SK-N-SH treated with all-trans-retinoic acid at 6 μM for 48 hours (cell line): ENCODE measurements around the gene PCNA.

ENCODE experiments used
- ARNTL ChIP-seq: fragments of 450-650 bp; formaldehyde crosslinking; IDR thresholded peaks from 2 replicates; pipeline ENCODE4 v1.5.0; 2020; ENCODE audit warnings: low read depth, mild to moderate bottlenecking, moderate library complexity, borderline replicate concordance
- PPARA ChIP-seq: fragments of 250-450 bp; sonication (Bioruptor Pico); IDR thresholded peaks from 2 replicates; pipeline ENCODE4 v1.5.0; 2020; ENCODE audit warnings: mild to moderate bottlenecking, borderline replicate concordance
- RARB ChIP-seq: fragments of 250-450 bp; sonication (Bioruptor Pico); IDR thresholded peaks from 2 replicates; pipeline ENCODE4 v1.8.0; 2021; ENCODE audit warnings: mild to moderate bottlenecking, moderate library complexity
- TCF4 ChIP-seq: fragments of 250-450 bp; sonication (Bioruptor Pico); IDR thresholded peaks from 2 replicates; pipeline ENCODE4 v1.8.0; 2021; ENCODE audit warnings: mild to moderate bottlenecking, moderate library complexity, borderline replicate concordance
- ZFP3 ChIP-seq: fragments of 250-450 bp; sonication (Bioruptor Pico); IDR thresholded peaks from 2 replicates; pipeline ENCODE4 v1.5.0; 2020; ENCODE audit warnings: mild to moderate bottlenecking, moderate library complexity
- ZFP30 ChIP-seq: fragments of 450-650 bp; formaldehyde crosslinking; IDR thresholded peaks from 2 replicates; pipeline ENCODE4 v1.5.0; 2022; ENCODE audit warnings: mild to moderate bottlenecking, moderate library complexity
- ZNF8 ChIP-seq: fragments of 450-650 bp; formaldehyde crosslinking; IDR thresholded peaks from 2 replicates; pipeline ENCODE4 v1.5.0; 2020; ENCODE audit warnings: mild to moderate bottlenecking, moderate library complexity
- TF ChIP-seq, protein P1 (sequence below): fragments of 250-450 bp; sonication (Bioruptor Pico); IDR thresholded peaks from 2 replicates; pipeline ENCODE4 v1.8.0; 2021; ENCODE audit warnings: low read depth, mild to moderate bottlenecking, moderate library complexity, borderline replicate concordance
- TF ChIP-seq, protein P2 (sequence below): fragments of 250-450 bp; sonication (Bioruptor Pico); IDR thresholded peaks from 2 replicates; pipeline ENCODE4 v1.5.1; 2020; ENCODE audit warnings: low read depth, mild to moderate bottlenecking, moderate library complexity
- TF ChIP-seq, protein P3 (sequence below): fragments of 250-450 bp; sonication (Bioruptor Pico); IDR thresholded peaks from 2 replicates; pipeline ENCODE4 v1.8.0; 2020; ENCODE audit warnings: mild to moderate bottlenecking, moderate library complexity, borderline replicate concordance

DNA sequence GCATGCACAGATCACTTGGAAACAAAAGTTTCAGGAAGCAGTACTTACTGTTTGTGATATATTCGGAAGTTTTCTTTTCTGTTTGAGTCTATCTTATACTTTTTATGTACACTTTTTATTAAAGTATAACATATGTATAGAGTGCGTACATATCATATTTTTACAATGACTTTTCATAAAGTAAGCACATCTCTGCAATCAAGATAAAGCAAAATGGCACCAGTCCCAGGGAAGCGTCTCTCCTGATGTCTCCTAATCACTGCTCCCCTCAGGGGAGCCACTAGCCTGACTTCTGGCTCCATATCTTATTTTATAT, 33.4 kb upstream of the PCNA start:
- TF ChIP-seq, protein P1, sequence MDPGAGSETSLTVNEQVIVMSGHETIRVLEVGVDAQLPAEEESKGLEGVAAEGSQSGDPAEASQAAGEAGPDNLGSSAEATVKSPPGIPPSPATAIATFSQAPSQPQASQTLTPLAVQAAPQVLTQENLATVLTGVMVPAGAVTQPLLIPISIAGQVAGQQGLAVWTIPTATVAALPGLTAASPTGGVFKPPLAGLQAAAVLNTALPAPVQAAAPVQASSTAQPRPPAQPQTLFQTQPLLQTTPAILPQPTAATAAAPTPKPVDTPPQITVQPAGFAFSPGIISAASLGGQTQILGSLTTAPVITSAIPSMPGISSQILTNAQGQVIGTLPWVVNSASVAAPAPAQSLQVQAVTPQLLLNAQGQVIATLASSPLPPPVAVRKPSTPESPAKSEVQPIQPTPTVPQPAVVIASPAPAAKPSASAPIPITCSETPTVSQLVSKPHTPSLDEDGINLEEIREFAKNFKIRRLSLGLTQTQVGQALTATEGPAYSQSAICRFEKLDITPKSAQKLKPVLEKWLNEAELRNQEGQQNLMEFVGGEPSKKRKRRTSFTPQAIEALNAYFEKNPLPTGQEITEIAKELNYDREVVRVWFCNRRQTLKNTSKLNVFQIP (CRISPR knock-in tag), result no peak
- TF ChIP-seq PPARA (CRISPR knock-in tag), result no peak
- TF ChIP-seq, protein P2, sequence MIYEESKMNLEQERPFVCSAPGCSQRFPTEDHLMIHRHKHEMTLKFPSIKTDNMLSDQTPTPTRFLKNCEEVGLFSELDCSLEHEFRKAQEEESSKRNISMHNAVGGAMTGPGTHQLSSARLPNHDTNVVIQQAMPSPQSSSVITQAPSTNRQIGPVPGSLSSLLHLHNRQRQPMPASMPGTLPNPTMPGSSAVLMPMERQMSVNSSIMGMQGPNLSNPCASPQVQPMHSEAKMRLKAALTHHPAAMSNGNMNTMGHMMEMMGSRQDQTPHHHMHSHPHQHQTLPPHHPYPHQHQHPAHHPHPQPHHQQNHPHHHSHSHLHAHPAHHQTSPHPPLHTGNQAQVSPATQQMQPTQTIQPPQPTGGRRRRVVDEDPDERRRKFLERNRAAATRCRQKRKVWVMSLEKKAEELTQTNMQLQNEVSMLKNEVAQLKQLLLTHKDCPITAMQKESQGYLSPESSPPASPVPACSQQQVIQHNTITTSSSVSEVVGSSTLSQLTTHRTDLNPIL (CRISPR knock-in tag), result no peak
- TF ChIP-seq RARB, result no peak
- no peak for TF ChIP-seq ZFP30 (CRISPR knock-in tag)
- no peak for TF ChIP-seq ZNF8 (CRISPR knock-in tag)
- TF ChIP-seq, protein P3, sequence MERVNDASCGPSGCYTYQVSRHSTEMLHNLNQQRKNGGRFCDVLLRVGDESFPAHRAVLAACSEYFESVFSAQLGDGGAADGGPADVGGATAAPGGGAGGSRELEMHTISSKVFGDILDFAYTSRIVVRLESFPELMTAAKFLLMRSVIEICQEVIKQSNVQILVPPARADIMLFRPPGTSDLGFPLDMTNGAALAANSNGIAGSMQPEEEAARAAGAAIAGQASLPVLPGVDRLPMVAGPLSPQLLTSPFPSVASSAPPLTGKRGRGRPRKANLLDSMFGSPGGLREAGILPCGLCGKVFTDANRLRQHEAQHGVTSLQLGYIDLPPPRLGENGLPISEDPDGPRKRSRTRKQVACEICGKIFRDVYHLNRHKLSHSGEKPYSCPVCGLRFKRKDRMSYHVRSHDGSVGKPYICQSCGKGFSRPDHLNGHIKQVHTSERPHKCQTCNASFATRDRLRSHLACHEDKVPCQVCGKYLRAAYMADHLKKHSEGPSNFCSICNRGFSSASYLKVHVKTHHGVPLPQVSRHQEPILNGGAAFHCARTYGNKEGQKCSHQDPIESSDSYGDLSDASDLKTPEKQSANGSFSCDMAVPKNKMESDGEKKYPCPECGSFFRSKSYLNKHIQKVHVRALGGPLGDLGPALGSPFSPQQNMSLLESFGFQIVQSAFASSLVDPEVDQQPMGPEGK (CRISPR knock-in tag), result no peak
- TF ChIP-seq ARNTL (CRISPR knock-in tag), result no peak
- TF ChIP-seq ZFP3 (CRISPR knock-in tag), result no peak
- no peak for TF ChIP-seq TCF4 (CRISPR knock-in tag)
